Fibroblast of skin of left biceps (primary cell): ENCODE results near the gene MTIF2.
"Not testable (repeated sequence)": the region's sequence is repeated elsewhere in the genome, so short reads cannot be mapped to it uniquely, and the experiment has no call there.

ENCODE experiments used
- DNase-seq, 2 experiments: peaks; one replicate each; pipeline ENCODE4 v3.0.0-alpha.2; 2013; ENCODE audit warnings: low read depth in 2 of 2

The MTIF2 gene

DNA sequence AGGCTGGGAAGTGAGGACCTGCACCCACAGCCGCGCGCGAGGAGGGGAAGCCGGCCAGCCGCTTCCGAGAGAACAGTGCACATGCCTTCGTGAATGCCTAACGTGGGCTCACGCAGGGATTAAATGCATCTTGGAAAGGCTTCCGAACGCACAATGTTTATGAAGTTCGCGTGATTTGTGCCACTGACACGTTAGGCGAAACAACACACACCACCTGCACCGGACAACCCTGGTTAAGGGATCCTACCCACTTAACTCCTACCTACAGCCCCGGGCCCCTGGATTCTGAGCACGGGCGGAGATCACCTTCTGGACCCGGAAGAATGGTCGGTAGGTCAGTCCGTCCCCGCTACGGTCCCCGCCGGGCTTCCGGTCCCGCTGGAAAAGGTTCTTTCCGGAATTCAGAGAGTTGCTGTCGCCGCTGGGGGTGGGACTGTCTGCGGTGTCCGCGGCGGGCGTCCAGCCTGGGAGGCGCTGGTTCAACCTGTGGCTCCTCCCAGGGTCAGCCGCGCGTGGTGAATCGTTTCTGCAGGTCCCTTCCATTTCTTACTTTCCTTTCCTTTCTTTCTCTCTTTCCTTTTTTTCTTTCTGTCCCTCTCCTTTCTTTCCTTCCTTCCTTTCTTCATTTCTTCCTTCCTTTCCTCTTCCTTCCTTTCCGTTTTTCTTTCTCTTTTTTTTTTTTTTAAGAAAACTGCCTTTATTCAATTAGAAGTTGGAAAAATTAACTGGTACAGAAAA is at the start of gene MTIF2:
Gene MTIF2 (minus strand): TSS at position 325 of the 738 bp plus-strand sequence. CDS start 5,373 bp downstream, outside the sequence.
- DNase-seq, result peak; percentile 71 to 75

GRCh38 chr2:55314985-55315384 is 46.0 kb upstream of the MTIF2 start:
- DNase-seq, result no peak

- peak; percentile 3 to 14 for DNase-seq
These were observed 42.4 kb upstream of the MTIF2 start for GRCh38 chr2:55311444-55311870.

DNA sequence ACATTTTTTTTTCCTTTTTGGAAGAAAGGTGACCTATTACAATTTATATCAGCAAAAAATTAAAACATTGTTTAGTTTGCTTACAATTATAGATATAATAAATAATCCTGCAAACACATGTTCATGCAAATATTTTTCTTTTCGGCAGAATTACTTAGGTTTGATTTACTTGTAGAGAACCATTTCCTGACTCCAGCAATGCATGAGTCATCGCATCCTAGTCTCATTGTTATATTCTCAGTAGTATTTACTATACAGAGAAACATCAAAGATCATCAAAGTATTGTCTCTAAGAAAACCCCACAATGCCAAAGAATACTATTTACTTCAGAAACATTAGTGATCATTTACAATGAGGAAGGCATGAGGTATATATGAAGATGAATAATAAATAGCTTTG is 40.4 kb upstream of the MTIF2 start:
- DNase-seq, result peak; percentile 9 to 15

GRCh38 chr2:55302241-55302640 is 33.2 kb upstream of the MTIF2 start:
- no peak for DNase-seq

GRCh38 chr2:55301277-55301676 is 32.2 kb upstream of the MTIF2 start:
- DNase-seq, result no peak

GRCh38 chr2:55296393-55296792 is 27.4 kb upstream of the MTIF2 start:
- DNase-seq, result no peak

DNA sequence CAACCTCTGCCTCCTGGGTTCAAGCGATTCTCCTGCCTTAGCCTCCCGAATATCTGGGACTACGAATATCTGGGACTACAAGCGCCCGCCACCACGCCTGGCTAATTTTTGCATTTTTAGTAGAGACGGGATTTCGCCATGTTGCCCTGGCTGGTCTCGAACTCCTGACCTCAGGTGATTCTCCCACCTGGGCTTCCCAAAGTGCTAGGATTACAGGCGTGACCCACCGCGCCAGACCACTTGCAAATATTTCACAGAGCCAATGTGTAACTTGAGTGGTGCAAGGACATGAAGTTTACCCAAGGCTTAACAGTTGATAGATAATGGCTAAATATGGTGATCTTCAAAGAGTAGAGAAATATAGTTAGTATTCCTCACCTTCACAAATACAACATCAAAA is 14.1 kb upstream of the MTIF2 start:
- DNase-seq, result no peak

- peak; percentile 51 for DNase-seq
These were observed 13.3 kb upstream of the MTIF2 start for GRCh38 chr2:55282110-55282917.

DNA sequence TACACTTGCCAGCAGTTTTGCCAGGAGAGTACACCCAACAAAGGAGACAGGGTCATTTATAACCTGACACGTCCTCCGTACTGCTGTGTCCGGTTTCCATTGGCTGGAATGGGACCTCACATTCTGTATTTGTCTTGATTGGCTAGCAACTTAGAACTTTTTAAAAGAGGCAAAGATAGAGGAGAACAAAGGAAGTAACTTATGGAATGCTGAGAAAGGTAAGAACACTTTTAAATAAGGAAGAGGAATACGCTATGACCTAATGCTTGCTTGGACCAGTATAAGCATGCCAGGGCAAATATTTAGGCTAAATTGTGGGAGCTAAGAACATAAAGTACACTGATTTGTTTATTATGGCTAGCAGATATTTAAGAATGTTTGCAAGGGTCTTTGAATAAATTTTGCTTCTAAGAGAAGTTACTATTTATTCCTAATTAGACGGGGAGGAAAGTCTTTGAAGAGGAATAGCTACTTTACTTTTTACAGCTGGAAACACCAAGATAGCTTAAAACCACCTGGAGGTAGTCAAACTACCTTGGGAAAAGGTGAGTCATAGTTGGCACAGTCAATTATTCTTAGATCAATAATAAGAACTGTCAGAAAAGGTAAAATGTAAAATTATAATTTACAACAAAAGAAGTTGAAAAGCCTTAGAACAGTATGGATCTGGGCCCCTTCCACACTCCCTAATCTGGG is 12.0 kb upstream of the MTIF2 start:
- not testable (repeated sequence) for DNase-seq

DNA sequence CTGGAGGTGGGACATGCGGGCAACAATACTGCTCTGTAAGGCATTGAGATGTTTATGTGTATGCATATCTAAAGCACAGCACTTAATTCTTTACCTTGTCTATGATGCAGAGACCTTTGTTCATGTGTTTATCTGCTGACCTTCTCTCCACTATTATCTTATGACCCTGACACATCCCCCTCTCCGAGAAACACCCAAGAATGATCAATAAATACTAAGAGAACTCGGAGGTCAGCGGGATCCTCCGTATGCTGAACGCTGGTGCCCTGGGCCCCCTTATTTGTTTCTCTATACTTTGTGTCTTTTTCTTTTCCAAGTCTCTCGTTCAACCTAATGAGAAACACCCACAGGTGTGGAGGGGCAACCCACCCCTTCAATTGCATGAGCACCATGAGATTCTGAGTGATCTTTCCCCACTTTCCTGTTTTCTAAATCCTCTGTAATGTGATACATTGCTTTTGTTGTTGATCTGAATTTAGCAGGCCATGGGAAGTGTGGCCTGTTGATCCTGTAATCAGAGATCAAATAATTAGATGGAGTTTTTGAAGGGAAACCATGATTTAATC is 10.9 kb upstream of the MTIF2 start:
- DNase-seq, result not testable (repeated sequence)

DNA sequence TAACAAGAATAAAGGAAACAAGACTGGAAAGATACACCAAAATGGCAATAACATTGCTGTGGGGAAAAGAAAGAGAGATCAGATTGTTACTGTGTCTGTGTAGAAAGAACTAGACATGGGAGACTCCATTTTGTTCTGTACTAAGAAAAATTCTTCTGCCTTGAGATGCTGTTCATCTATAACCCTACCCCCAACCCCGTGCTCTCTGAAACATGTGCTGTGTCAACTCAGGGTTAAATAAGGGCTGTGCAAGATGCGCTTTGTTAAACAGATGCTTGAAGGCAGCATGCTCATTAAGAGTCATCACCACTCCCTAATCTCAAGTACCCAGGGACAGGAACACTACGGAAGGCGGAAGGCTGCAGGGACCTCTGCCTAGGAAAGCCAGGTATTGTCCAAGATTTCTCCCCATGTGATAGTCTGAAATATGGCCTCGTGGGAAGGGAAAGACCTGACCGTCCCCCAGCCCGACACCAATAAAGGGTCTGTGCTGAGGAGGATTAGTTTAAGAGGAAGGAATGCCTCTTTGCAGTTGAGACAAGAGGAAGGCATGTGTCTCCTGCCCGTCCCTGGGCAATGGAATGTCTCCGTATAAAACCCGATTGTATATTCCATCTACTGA is 10.3 kb upstream of the MTIF2 start:
- DNase-seq, result not testable (repeated sequence)

GRCh38 chr2:55277310-55277709 is 8.3 kb upstream of the MTIF2 start:
- no peak for DNase-seq

DNA sequence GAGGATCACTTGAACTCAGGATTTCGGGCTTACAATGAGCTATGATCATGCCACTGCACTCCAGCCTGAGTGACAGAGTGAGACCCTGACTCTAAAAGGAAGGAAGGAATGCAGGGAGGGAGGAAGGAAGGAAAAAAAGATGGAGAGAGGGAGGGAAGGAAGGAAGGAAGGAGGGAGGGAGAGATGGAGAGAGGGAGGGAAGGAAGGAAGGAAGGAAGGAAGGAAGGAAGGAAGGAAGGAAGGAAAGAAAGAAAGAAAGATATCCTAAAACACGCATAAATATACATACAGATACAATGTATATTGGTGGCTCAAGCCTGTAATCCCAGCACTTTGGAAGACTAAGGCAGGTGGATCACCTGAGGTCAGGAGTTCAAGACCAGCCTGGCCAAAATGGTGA is 5.3 kb upstream of the MTIF2 start:
- DNase-seq, result not testable (repeated sequence)

DNA sequence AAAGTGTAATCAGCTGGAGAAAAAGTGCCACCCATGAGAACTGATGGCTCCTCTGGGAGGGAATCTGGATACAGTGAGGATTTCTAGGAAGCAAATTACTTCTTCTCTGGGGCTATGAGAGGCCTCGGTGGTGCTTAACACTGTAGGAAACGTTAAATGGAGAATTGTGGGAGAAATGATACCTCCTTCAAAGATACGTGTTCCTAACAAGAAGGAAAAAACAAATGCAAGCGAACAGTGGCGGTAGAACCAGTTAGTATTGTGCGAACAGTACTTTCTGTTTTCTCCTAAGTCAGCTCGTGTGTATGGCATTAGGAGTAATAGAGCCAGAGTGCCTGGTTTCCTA is 587 bp upstream of the MTIF2 start:
- DNase-seq, result no peak

DNA sequence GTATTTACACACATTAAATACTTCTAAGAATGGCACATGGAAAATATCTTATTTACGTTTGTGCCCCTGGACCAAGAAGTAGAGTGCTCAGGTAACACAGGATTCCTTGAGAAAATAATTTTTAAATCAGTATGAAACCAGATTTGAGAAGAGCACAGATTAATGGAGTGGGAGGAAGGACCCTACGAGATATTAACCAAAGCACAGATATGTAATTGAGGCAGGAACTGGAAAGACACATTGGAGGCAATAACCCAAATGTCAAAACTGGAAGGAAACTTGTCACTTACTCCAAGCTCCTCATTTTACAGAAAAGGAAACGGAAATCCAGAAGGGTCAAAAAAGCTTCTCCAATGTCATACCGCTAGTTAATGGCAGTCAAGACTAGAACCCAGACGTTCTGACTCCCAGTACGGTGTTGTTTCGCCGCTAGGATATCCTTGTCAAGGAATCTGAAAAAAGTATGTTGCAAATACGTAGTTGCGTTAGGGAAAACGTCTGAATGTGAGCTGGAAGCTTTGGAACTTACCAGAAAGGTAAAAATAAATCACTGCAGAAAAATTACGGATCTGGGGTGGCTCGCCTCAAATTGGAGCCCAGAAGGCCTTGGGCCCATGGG is 634 bp downstream of the MTIF2 start:
- DNase-seq, result no peak

- DNase-seq, result not testable (repeated sequence)
These were observed 9.4 kb downstream of the MTIF2 start for GRCh38 chr2:55259586-55259985.

- DNase-seq, result no peak
These were observed 16.2 kb downstream of the MTIF2 start for GRCh38 chr2:55252832-55253231.

DNA sequence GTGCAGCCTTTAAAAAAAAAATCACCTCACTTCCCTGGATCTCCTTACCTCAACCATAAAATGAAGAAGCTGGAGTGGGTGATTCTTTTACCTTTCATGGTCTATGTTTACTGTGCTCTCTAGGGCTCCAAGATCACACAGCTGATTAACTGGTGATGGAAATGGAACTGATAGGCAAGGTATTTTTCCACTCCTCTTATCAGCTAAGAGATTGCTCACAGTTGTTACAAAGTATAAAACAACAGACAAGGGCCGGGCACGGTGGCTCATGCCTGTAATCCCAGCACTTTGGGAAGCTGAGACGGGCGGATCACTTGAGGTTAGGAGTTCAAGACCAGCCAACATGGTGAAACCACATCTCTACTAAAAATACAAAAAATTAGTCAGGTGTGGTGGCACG is 22.0 kb downstream of the MTIF2 start:
- no peak for DNase-seq

- DNase-seq, result no peak
These were observed 23.6 kb downstream of the MTIF2 start for GRCh38 chr2:55245411-55245810.

GRCh38 chr2:55242617-55243016 is 26.4 kb downstream of the MTIF2 start:
- DNase-seq, result no peak
